ENCODE data around the gene ZNF585A.
"Not testable (repeated sequence)": the region's sequence is repeated elsewhere in the genome, so short reads cannot be mapped to it uniquely, and the experiment has no call there.

Gene ZNF585A

GRCh38 chr19:37172368-37173366, at the start of gene ZNF585A:
ZNF585A (minus strand) TSS chr19:37172695; CDS start chr19:37169910, 2,785 bp downstream.
- in situ Hi-C loops (cut with MboI; ENCODE audit: low sequenced_read_pairs): no loop called here

- in situ Hi-C loops (cut with MboI; ENCODE audit: low sequenced_read_pairs): no loop called here
These were observed 48.6 kb upstream of the ZNF585A start for GRCh38 chr19:37221136-37221535.

GRCh38 chr19:37220383-37220782, 47.9 kb upstream of the ZNF585A start:
- in situ Hi-C loops (cut with MboI; ENCODE audit: low sequenced_read_pairs): no loop called here

GRCh38 chr19:37218592-37218935, 46.1 kb upstream of the ZNF585A start:
- in situ Hi-C loops (cut with MboI; ENCODE audit: low sequenced_read_pairs): no loop called here

GRCh38 chr19:37217775-37218591, 45.5 kb upstream of the ZNF585A start, which contains the start of gene ZNF383:
ZNF383 (plus strand) TSS chr19:37218214; CDS start chr19:37230454, 12,240 bp downstream.
- in situ Hi-C loops (cut with MboI; ENCODE audit: low sequenced_read_pairs): no loop called here

GRCh38 chr19:37217480-37217774, 44.9 kb upstream of the ZNF585A start:
- in situ Hi-C loops (cut with MboI; ENCODE audit: low sequenced_read_pairs): no loop called here

- in situ Hi-C loops (cut with MboI; ENCODE audit: low sequenced_read_pairs): no loop called here
These were observed 25.3 kb upstream of the ZNF585A start for GRCh38 chr19:37197768-37198167.

GRCh38 chr19:37197115-37197514, 24.6 kb upstream of the ZNF585A start:
- in situ Hi-C loops (cut with MboI; ENCODE audit: low sequenced_read_pairs): not testable (repeated sequence)

GRCh38 chr19:37195248-37195647, 22.8 kb upstream of the ZNF585A start:
- in situ Hi-C loops (cut with MboI; ENCODE audit: low sequenced_read_pairs): not testable (repeated sequence)

GRCh38 chr19:37186071-37186470, 13.6 kb upstream of the ZNF585A start:
- in situ Hi-C loops (cut with MboI; ENCODE audit: low sequenced_read_pairs): not testable (repeated sequence)

GRCh38 chr19:37165635-37166034, 6.9 kb downstream of the ZNF585A start:
- in situ Hi-C loops (cut with MboI; ENCODE audit: low sequenced_read_pairs): no loop called here

GRCh38 chr19:37160153-37160552, 12.3 kb downstream of the ZNF585A start:
- in situ Hi-C loops (cut with MboI; ENCODE audit: low sequenced_read_pairs): no loop called here

- in situ Hi-C loops (cut with MboI; ENCODE audit: low sequenced_read_pairs): no loop called here
These were observed 24.3 kb downstream of the ZNF585A start for GRCh38 chr19:37148214-37148613.

GRCh38 chr19:37136111-37136510, 36.4 kb downstream of the ZNF585A start:
- in situ Hi-C loops (cut with MboI; ENCODE audit: low sequenced_read_pairs): no loop called here

GRCh38 chr19:37128821-37129177, 43.7 kb downstream of the ZNF585A start:
- in situ Hi-C loops (cut with MboI; ENCODE audit: low sequenced_read_pairs): no loop called here

- in situ Hi-C loops (cut with MboI; ENCODE audit: low sequenced_read_pairs): no loop called here
These were observed 44.3 kb downstream of the ZNF585A start for GRCh38 chr19:37127999-37128820.

GRCh38 chr19:37122093-37122492, 50.4 kb downstream of the ZNF585A start:
- in situ Hi-C loops (cut with MboI; ENCODE audit: low sequenced_read_pairs): not testable (repeated sequence)

- in situ Hi-C loops (cut with MboI; ENCODE audit: low sequenced_read_pairs): no loop called here
These were observed 58.5 kb downstream of the ZNF585A start for GRCh38 chr19:37114001-37114400.

- in situ Hi-C loops (cut with MboI; ENCODE audit: low sequenced_read_pairs): not testable (repeated sequence)
These were observed 60.7 kb downstream of the ZNF585A start for GRCh38 chr19:37111753-37112152.

- in situ Hi-C loops (cut with MboI; ENCODE audit: low sequenced_read_pairs): not testable (repeated sequence)
These were observed 68.4 kb downstream of the ZNF585A start for GRCh38 chr19:37104135-37104534.

- in situ Hi-C loops (cut with MboI; ENCODE audit: low sequenced_read_pairs): no loop called here
These were observed 73.9 kb downstream of the ZNF585A start for GRCh38 chr19:37098570-37098969.
